Measurements from ENCODE around the gene GHR. TPM values are rescaled to one million over a fixed set of nuclear protein-coding genes. Genes with fewer than 3 reads are reported as not detected.
"Not testable (repeated sequence)": the region's sequence is repeated elsewhere in the genome, so short reads cannot be mapped to it uniquely, and the experiment has no call there.

The GHR gene
- total RNA-seq, 4 donors from 2014 or later, result 16.9 to 20.9 (median 20.2) TPM

- H3K36me3 ChIP-seq, result no peaks in the 10 kb centered on the region
- no peak overlapping the region for H3K27ac ChIP-seq
- 91% methylated on average over 1 of the region's 1 CpG for WGBS
- DNase-seq (ENCODE audit: low spot score in 2 of 2), result no peak
- H3K9me3 ChIP-seq, result no peaks in the 10 kb centered on the region
- no peak for TF ChIP-seq POLR2A (IDR thresholded peaks at IDR 0.05)
- no peak for TF ChIP-seq CTCF (IDR thresholded peaks at IDR 0.05)
- TF ChIP-seq POLR2AphosphoS5 (IDR thresholded peaks at IDR 0.05), result no peak
- no peak for TF ChIP-seq EP300 (IDR thresholded peaks at IDR 0.05)
- H3K4me1 ChIP-seq, result peaks cover 11% of the 10 kb centered on the region
- H3K27me3 ChIP-seq, result no peaks in the 10 kb centered on the region
- no peak overlapping the region for H3K4me3 ChIP-seq
These were observed 146.8 kb downstream of the GHR start for GRCh38 chr5:42569953-42570548.

- WGBS, result 63% methylated on average over 8 of the region's 8 CpGs
- peaks cover 3% of the 10 kb centered on the region for H3K4me1 ChIP-seq
- H3K36me3 ChIP-seq, result no peaks in the 10 kb centered on the region
- H3K9me3 ChIP-seq, result no peaks in the 10 kb centered on the region
- no peak for DNase-seq (ENCODE audit: low spot score in 2 of 2)
- TF ChIP-seq CTCF (IDR thresholded peaks at IDR 0.05), result no peak
- TF ChIP-seq EP300 (IDR thresholded peaks at IDR 0.05), result no peak
- TF ChIP-seq POLR2AphosphoS5 (IDR thresholded peaks at IDR 0.05), result no peak
- no peak for TF ChIP-seq POLR2A (IDR thresholded peaks at IDR 0.05)
- no peak overlapping the region for H3K27ac ChIP-seq
- no peaks in the 10 kb centered on the region for H3K27me3 ChIP-seq
- H3K4me3 ChIP-seq, result no peak overlapping the region
These were observed 148.0 kb downstream of the GHR start for GRCh38 chr5:42570966-42571960.

- no peaks in the 10 kb centered on the region for H3K36me3 ChIP-seq
- WGBS, result 89% methylated on average over 3 of the region's 3 CpGs
- no peaks in the 10 kb centered on the region for H3K9me3 ChIP-seq
- H3K4me1 ChIP-seq, result no peaks in the 10 kb centered on the region
- no peaks in the 10 kb centered on the region for H3K27me3 ChIP-seq
- H3K27ac ChIP-seq, result no peak overlapping the region
- H3K4me3 ChIP-seq, result no peak overlapping the region
- DNase-seq (ENCODE audit: low spot score in 2 of 2), result no peak
- TF ChIP-seq POLR2A (IDR thresholded peaks at IDR 0.05), result no peak
- TF ChIP-seq POLR2AphosphoS5 (IDR thresholded peaks at IDR 0.05), result no peak
- TF ChIP-seq EP300 (IDR thresholded peaks at IDR 0.05), result no peak
- TF ChIP-seq CTCF (IDR thresholded peaks at IDR 0.05), result no peak
These were observed 149.1 kb downstream of the GHR start for GRCh38 chr5:42572313-42572712.

GRCh38 chr5:42573386-42573785, 150.1 kb downstream of the GHR start:
- Histone ChIP-seq H3K27me3 (no peaks in the 10 kb centered on the region), H3K36me3 (no peaks in the 10 kb centered on the region), H3K4me1 (no peaks in the 10 kb centered on the region), H3K9me3 (no peaks in the 10 kb centered on the region), H3K4me3 (no peak overlapping the region), H3K27ac (no peak overlapping the region)
- WGBS, result 93% methylated on average over 2 of the region's 2 CpGs
- DNase-seq (ENCODE audit: low spot score in 2 of 2), result no peak
- TF ChIP-seq CTCF (IDR thresholded peaks at IDR 0.05), result no peak
- TF ChIP-seq EP300 (IDR thresholded peaks at IDR 0.05), result no peak
- no peak for TF ChIP-seq POLR2AphosphoS5 (IDR thresholded peaks at IDR 0.05)

- 94% methylated on average over 1 of the region's 1 CpG for WGBS
- not testable (repeated sequence) for H3K9me3 ChIP-seq; H3K4me1 ChIP-seq; DNase-seq (ENCODE audit: low spot score in 2 of 2); H3K27me3 ChIP-seq; H3K27ac ChIP-seq; H3K36me3 ChIP-seq; H3K4me3 ChIP-seq
These were observed 152.7 kb downstream of the GHR start for GRCh38 chr5:42575914-42576313.

- not testable (repeated sequence) for H3K9me3 ChIP-seq; H3K36me3 ChIP-seq; H3K4me1 ChIP-seq; H3K27me3 ChIP-seq; DNase-seq (ENCODE audit: low spot score in 2 of 2); H3K27ac ChIP-seq; H3K4me3 ChIP-seq
- 87% methylated on average over 1 of the region's 1 CpG for WGBS
These were observed 155.7 kb downstream of the GHR start for GRCh38 chr5:42578901-42579300.

Data from suprapubic skin (tissue), 4 donors.